HepG2 (cell line): ENCODE data around the gene MBLAC1. TPM values are rescaled to one million over a fixed set of nuclear protein-coding genes. Genes with fewer than 3 reads are reported as not detected.

Experiments
- ARHGAP35 ChIP-seq: sonication (generic); formaldehyde crosslinking; IDR thresholded peaks from 2 replicates; pipeline ENCODE4 v1.9.0; 2022; ENCODE audit warnings: mild to moderate bottlenecking, inconsistent platforms, moderate library complexity, missing genetic modification reagents, borderline replicate concordance
- ARNT2 ChIP-seq: sonication (generic); formaldehyde crosslinking; IDR thresholded peaks from 2 replicates; pipeline ENCODE4 v1.8.0; 2022; ENCODE audit warnings: mild to moderate bottlenecking, low read depth, missing genetic modification reagents, moderate library complexity
- CENPT ChIP-seq: sonication (generic); formaldehyde crosslinking; IDR thresholded peaks from 2 replicates; pipeline ENCODE4 v1.8.0; 2022; ENCODE audit warnings: low read depth, mild to moderate bottlenecking, moderate library complexity, missing genetic modification reagents
- ELF3 ChIP-seq: IDR thresholded peaks from 2 replicates; pipeline ENCODE4 v1.6.1; 2016; ENCODE audit warnings: missing genetic modification reagents, missing compliant biosample characterization
- FOXK2 ChIP-seq: fragments of 450-650 bp; IDR thresholded peaks from 2 replicates; pipeline ENCODE4 v1.6.1; 2016
- FOXO1 ChIP-seq: sonication (generic); formaldehyde crosslinking; IDR thresholded peaks from 2 replicates; pipeline ENCODE4 v1.4.0; 2020; ENCODE audit warnings: missing genetic modification reagents
- HOXA9 ChIP-seq: sonication (generic); formaldehyde crosslinking; IDR thresholded peaks from 2 replicates; pipeline ENCODE4 v1.8.1; 2022; ENCODE audit warnings: missing genetic modification reagents, mild to moderate bottlenecking, moderate library complexity, borderline replicate concordance
- MIXL1 ChIP-seq: IDR thresholded peaks from 2 replicates; pipeline ENCODE4 v1.6.1; 2016
- NR2C2 ChIP-seq: sonication (generic); formaldehyde crosslinking; IDR thresholded peaks from 2 replicates; pipeline ENCODE4 v1.4.0; 2020; ENCODE audit warnings: missing genetic modification reagents, mild to moderate bottlenecking, moderate library complexity, borderline replicate concordance
- PCBP1 ChIP-seq: fragments of 200-400 bp; formaldehyde crosslinking; IDR thresholded peaks from 2 replicates; pipeline ENCODE4 v1.6.1; 2017; ENCODE audit warnings: mild to moderate bottlenecking, low read depth, low read length, borderline replicate concordance
- PHF8 ChIP-seq: sonication (generic); formaldehyde crosslinking; IDR thresholded peaks from 2 replicates; pipeline ENCODE4 v1.5.0; 2020; ENCODE audit warnings: missing genetic modification reagents
- POLR2A ChIP-seq, 2 experiments: IDR thresholded peaks; 2 replicates each; pipeline ENCODE4 v1.6.1; 2011; ENCODE audit warnings: low read depth in 2 of 2, low read length in 2 of 2, mild to moderate bottlenecking in 1 of 2, moderate library complexity in 1 of 2; ENCODE audit not compliant: insufficient read depth in 1 of 2
- POLR2G ChIP-seq: fragments of 200-400 bp; formaldehyde crosslinking; IDR thresholded peaks from 2 replicates; pipeline ENCODE4 v1.6.1; 2018; ENCODE audit warnings: mild to moderate bottlenecking, low read depth, low read length, moderate library complexity
- SKI ChIP-seq: fragments of 450-650 bp; IDR thresholded peaks from one replicate; pipeline ENCODE4 v1.6.1; 2018; ENCODE audit warnings: mild to moderate bottlenecking; ENCODE audit not compliant: partially characterized antibody
- SRSF1 ChIP-seq: fragments of 200-400 bp; formaldehyde crosslinking; optimal IDR thresholded peaks from 2 replicates; pipeline ENCODE3; 2017; ENCODE audit warnings: mild to moderate bottlenecking, low read depth, low read length, moderate library complexity
- TBX2 ChIP-seq: sonication (generic); formaldehyde crosslinking; IDR thresholded peaks from 2 replicates; pipeline ENCODE4 v1.5.0; 2020; ENCODE audit warnings: missing genetic modification reagents, mild to moderate bottlenecking, borderline replicate concordance
- TSC22D2 ChIP-seq: sonication (generic); formaldehyde crosslinking; IDR thresholded peaks from 2 replicates; pipeline ENCODE4 v1.5.1; 2020; ENCODE audit warnings: missing genetic modification reagents, mild to moderate bottlenecking, borderline replicate concordance
- ZFP1 ChIP-seq: IDR thresholded peaks from 2 replicates; pipeline ENCODE4 v1.6.1; 2016
- ZNF260 ChIP-seq: sonication (generic); formaldehyde crosslinking; IDR thresholded peaks from 2 replicates; pipeline ENCODE4 v1.4.0; 2020; ENCODE audit warnings: missing genetic modification reagents, low read depth, mild to moderate bottlenecking, borderline replicate concordance
- ZNF709 ChIP-seq: sonication (generic); formaldehyde crosslinking; IDR thresholded peaks from 2 replicates; pipeline ENCODE4 v1.5.0; 2020; ENCODE audit warnings: mild to moderate bottlenecking, missing genetic modification reagents
- ZNF879 ChIP-seq: sonication (generic); formaldehyde crosslinking; IDR thresholded peaks from 2 replicates; pipeline ENCODE4 v1.8.1; 2023; ENCODE audit warnings: missing genetic modification reagents
- ZSCAN25 ChIP-seq: sonication (generic); formaldehyde crosslinking; IDR thresholded peaks from 2 replicates; pipeline ENCODE4 v1.8.0; 2022; ENCODE audit warnings: mild to moderate bottlenecking, missing genetic modification reagents
- polyA plus RNA-seq, 8 experiments: library from polyadenylated mRNA; depleted of rRNA in 3 of 8; stranded (reverse) in 7 of 8; unstranded in 1 of 8; fragments of >200 nt; fragmentation: Illumina TruSeq in 4 of 8; extraction: Trizol in 4 of 8; gene quantifications; 2 replicates each; pipeline versions ENCODE4 v1.2.1 to v1.2.3, GENCODE V29; 2011 to 2016; ENCODE audit warnings: low read depth in 4 of 8, missing spikeins in 1 of 8, mixed read lengths in 1 of 8; ENCODE audit not compliant: insufficient read depth in 1 of 8
- total RNA-seq, 5 experiments: library from RNA; depleted of rRNA; stranded (reverse); fragments of >200 nt; fragmentation: Illumina TruSeq; extraction: Trizol; gene quantifications; 2 replicates each; pipeline ENCODE4 v1.2.3, GENCODE V29; 2016; ENCODE audit warnings: low read depth in 1 of 5
- TF ChIP-seq, protein P1 (sequence below): IDR thresholded peaks from 2 replicates; pipeline ENCODE4 v1.6.1; 2016; ENCODE audit warnings: missing compliant biosample characterization, missing genetic modification reagents, borderline replicate concordance
- TF ChIP-seq, protein P2 (sequence below): sonication (generic); formaldehyde crosslinking; IDR thresholded peaks from 2 replicates; pipeline ENCODE4 v1.4.0; 2020; ENCODE audit warnings: mild to moderate bottlenecking, missing genetic modification reagents
- TF ChIP-seq, protein P3 (sequence below): sonication (generic); formaldehyde crosslinking; IDR thresholded peaks from 2 replicates; pipeline ENCODE4 v1.4.0; 2020; ENCODE audit warnings: missing genetic modification reagents

Gene MBLAC1
- total and polyA plus RNA-seq, 2 of the 13 experiments (the other 11 are each of a cell fraction or from before 2014, with no cell fraction given) = 0.79 to 2.1 TPM

DNA sequence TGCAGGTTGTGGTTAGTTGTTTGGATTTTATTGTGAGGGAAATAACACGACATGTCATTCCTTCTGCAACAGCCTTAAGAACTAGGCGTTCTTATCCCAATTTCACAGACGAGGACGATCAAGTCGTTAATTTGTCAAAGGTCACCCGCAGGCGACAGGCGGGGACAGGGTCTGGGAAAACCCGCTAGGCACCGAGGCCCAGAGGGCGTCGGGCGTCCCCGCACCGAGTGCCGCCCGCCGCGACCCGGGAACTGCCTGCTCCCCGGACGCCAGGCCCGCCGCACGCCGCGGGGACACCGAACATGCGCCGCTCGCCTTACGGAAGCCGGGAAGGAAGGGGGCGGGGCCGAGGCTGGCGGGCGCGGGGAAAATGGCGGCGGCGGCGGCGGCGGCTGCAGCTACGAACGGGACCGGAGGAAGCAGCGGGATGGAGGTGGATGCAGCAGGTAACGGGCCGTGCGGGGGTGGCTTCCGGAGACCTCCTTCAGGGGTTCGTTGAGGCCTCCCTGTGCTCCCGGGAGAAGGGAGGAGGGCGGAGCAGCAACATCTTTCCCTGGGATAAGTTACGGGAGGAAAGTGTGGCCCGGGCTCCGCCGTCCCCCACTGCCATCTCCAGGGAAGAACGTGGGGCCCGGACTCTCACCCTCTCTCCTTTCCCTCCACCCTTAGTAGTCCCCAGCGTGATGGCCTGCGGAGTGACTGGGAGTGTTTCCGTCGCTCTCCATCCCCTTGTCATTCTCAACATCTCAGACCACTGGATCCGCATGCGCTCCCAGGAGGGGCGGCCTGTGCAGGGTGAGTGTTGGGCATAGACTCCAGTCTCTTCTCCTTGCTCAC lies 37.9 kb upstream of the MBLAC1 start, which contains the start of gene COPS6 (continued):
- TF ChIP-seq SKI (peak; percentile 42), ZSCAN25 (CRISPR knock-in tag) (peak; percentile 73; the same call in 1 of the 2 replicates), NR2C2 (CRISPR knock-in tag) (peak; percentile 92), PCBP1 (no peak), POLR2A (IDR thresholded peaks at IDR 0.05; ENCODE audit: insufficient read depth in 1 of 2, low read depth in 2 of 2, low read length in 2 of 2) (peak; percentile 78 to 93), ELF3 (CRISPR knock-in tag) (peak; percentile 80; the same call in 1 of the 2 replicates), TSC22D2 (no peak), ARHGAP35 (CRISPR knock-in tag) (peak; percentile 71; the same call in 1 of the 2 replicates), PHF8 (CRISPR knock-in tag) (peak; percentile 85), ARNT2 (CRISPR knock-in tag) (peak; percentile 95), ZNF709 (peak; percentile 95), POLR2G (peak; percentile 97), ZFP1 (CRISPR knock-in tag) (peak; percentile 56; the same call in 1 of the 2 replicates), TBX2 (CRISPR knock-in tag) (peak; percentile 74; the same call in 1 of the 2 replicates), ZNF260 (CRISPR knock-in tag) (no peak), FOXK2 (no peak), MIXL1 (CRISPR knock-in tag) (peak; percentile 68; the same call in 1 of the 2 replicates), CENPT (CRISPR knock-in tag) (peak; percentile 91), FOXO1 (CRISPR knock-in tag) (peak; percentile 58; the same call in 1 of the 2 replicates), ZNF879 (CRISPR knock-in tag) (peak; percentile 91; the same call in 1 of the 2 replicates), HOXA9 (peak; percentile 89), SRSF1 (no peak)
- TF ChIP-seq, protein P1, sequence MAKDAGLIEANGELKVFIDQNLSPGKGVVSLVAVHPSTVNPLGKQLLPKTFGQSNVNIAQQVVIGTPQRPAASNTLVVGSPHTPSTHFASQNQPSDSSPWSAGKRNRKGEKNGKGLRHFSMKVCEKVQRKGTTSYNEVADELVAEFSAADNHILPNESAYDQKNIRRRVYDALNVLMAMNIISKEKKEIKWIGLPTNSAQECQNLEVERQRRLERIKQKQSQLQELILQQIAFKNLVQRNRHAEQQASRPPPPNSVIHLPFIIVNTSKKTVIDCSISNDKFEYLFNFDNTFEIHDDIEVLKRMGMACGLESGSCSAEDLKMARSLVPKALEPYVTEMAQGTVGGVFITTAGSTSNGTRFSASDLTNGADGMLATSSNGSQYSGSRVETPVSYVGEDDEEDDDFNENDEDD (CRISPR knock-in tag) = peak; percentile 93
- TF ChIP-seq, protein P2, sequence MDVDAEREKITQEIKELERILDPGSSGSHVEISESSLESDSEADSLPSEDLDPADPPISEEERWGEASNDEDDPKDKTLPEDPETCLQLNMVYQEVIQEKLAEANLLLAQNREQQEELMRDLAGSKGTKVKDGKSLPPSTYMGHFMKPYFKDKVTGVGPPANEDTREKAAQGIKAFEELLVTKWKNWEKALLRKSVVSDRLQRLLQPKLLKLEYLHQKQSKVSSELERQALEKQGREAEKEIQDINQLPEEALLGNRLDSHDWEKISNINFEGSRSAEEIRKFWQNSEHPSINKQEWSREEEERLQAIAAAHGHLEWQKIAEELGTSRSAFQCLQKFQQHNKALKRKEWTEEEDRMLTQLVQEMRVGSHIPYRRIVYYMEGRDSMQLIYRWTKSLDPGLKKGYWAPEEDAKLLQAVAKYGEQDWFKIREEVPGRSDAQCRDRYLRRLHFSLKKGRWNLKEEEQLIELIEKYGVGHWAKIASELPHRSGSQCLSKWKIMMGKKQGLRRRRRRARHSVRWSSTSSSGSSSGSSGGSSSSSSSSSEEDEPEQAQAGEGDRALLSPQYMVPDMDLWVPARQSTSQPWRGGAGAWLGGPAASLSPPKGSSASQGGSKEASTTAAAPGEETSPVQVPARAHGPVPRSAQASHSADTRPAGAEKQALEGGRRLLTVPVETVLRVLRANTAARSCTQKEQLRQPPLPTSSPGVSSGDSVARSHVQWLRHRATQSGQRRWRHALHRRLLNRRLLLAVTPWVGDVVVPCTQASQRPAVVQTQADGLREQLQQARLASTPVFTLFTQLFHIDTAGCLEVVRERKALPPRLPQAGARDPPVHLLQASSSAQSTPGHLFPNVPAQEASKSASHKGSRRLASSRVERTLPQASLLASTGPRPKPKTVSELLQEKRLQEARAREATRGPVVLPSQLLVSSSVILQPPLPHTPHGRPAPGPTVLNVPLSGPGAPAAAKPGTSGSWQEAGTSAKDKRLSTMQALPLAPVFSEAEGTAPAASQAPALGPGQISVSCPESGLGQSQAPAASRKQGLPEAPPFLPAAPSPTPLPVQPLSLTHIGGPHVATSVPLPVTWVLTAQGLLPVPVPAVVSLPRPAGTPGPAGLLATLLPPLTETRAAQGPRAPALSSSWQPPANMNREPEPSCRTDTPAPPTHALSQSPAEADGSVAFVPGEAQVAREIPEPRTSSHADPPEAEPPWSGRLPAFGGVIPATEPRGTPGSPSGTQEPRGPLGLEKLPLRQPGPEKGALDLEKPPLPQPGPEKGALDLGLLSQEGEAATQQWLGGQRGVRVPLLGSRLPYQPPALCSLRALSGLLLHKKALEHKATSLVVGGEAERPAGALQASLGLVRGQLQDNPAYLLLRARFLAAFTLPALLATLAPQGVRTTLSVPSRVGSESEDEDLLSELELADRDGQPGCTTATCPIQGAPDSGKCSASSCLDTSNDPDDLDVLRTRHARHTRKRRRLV (CRISPR knock-in tag) = no peak
- TF ChIP-seq, protein P3, sequence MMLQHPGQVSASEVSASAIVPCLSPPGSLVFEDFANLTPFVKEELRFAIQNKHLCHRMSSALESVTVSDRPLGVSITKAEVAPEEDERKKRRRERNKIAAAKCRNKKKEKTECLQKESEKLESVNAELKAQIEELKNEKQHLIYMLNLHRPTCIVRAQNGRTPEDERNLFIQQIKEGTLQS (CRISPR knock-in tag) = peak; percentile 14; the same call in 1 of the 2 replicates
